Renal cortex interstitium (tissue), 11 donors: Measurements from ENCODE around the gene SIAH1. TPM values are rescaled to one million over a fixed set of nuclear protein-coding genes. Genes with fewer than 3 reads are reported as not detected.
A peak's percentile ranks its signal among the peaks of the same experiment; 100 is the strongest.
"Not testable (repeated sequence)": the region's sequence is repeated elsewhere in the genome, so short reads cannot be mapped to it uniquely, and the experiment has no call there.

Source experiments
- DNase-seq, 11 donors: peaks; one replicate each; pipeline ENCODE4 v3.0.0-alpha.2; 2013; ENCODE audit warnings: low read depth in 9 of 11, low spot score in 4 of 11; ENCODE audit errors: extremely low read depth in 1 of 11
- polyA plus RNA-seq, 3 donors: library from polyadenylated mRNA; unstranded; fragments of 120-200 nt; gene quantifications; one replicate each; pipeline ENCODE4 v1.2.1, GENCODE V29; 2013; ENCODE audit not compliant: insufficient read length in 3 of 3

The SIAH1 gene
- polyA plus RNA-seq, 3 donors = 45.2 to 54.1 (median 52.6) TPM

DNA sequence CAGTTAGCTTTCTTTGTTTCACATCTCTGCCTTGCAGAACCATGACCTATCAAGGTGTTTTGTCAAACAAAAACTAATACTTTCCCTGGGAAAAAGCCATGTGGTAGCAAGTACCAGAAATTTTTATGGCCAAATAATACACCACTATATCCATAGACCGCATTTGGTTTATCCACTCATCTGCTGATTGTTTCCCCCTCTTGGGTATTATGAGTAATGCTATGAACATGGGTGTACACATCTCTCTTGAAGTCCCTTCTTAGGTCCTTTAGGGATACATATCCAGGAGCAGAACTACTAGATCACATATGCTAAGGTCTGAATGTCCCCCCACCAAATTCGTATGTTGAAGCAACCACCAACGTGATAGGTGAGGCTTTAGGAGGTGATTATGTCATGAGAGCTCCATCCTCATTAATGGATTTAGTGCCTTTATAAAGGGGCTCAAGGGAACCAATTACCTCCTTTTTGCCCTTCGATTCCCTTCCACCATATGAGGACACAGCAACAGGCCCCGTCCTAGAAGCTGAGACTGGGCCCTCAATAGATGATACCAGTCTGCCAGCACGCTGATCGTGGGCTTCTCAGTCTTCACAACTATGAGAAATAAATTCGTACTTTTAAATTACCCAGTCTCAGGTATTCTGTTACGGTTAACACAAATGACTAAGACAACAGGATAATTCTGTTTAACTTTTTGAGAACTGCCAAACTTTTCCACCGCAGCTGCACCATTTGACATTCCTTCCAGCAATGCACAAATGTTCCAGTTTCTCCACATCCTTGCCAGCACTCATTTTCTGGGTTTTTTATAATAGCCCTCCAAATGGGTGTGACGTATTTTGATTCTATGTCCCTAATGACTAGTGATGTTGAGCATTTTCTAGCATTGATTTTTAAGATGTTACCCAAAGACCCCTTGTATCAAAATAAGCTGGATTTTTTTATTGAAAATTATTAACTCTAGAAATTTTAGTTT is 30.0 kb downstream of the SIAH1 start:
- DNase-seq = no peak

- DNase-seq = not testable (repeated sequence)
These were observed 30.8 kb downstream of the SIAH1 start for GRCh38 chr16:48354385-48354784.

- DNase-seq = peak in 5 of 11 donors; percentile 22 to 56 (median 43)
These were observed 31.5 kb downstream of the SIAH1 start for GRCh38 chr16:48353565-48354163.

DNA sequence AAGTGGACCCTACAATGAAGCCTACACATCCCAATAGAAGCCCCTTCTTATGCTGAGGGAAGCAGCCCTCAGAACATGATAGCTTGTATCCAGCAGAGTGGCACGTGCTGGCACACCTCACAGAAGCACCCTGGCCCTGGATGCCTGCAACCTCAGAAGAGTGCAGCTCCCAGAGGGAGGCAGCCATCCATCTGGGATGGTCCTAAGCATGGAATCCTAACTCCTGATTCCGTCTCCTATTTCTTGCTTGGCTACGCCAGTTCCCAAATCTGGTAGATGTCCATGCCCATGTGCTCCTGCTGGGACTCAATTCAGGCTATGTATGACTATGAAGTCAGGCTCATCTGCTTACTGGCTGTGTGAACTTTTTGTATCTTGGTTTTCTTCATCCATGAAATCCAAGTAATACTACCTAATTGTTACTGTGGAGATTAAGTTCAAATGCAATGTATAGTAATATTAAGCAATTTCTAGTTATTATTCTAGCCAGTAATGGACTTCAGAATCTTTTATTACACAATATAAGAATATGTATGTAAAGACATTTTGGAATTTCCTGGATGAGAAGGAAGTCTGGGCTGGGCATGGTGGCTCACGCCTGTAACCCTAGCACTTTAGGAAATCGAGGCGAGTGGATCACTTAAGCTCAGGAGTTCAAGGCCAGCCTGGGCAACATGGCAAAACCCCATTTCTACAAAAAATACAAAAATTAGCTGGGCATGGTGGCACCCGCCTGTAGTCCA is 32.4 kb downstream of the SIAH1 start:
- no peak for DNase-seq

- no peak for DNase-seq
These were observed 34.5 kb downstream of the SIAH1 start for GRCh38 chr16:48350736-48351135.

GRCh38 chr16:48347980-48348379 is 37.2 kb downstream of the SIAH1 start:
- peak in 5 of 11 donors; percentile 23 to 52 (median 48) for DNase-seq

DNA sequence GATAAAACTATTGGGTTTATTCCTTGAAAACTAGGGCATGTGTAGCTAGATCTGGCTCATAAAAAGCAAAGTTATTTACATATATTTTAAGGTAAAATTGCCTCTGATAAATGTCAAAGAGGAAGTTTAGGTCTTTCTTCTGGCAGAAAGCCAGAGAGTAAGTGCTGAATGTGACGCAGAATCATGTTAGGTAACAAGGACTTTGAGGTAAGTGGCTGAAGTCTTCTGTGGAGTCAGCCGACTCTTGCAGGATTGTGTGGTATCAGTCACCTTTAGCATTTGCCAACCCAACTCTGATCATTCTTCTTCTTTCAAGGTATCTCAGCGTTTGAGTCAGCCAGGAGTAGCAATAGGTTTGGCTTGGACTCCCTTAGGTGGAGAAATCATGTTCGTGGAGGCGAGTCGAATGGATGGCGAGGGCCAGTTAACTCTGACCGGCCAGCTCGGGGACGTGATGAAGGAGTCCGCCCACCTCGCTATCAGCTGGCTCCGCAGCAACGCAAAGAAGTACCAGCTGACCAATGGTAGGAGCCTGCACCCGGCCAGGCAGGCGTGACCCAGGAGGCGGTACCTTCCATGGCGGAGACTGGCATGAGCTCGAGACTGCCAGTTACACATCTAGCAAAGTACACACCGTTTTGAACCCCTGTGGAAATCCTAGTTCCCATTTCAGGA is 37.9 kb downstream of the SIAH1 start:
- no peak for DNase-seq

DNA sequence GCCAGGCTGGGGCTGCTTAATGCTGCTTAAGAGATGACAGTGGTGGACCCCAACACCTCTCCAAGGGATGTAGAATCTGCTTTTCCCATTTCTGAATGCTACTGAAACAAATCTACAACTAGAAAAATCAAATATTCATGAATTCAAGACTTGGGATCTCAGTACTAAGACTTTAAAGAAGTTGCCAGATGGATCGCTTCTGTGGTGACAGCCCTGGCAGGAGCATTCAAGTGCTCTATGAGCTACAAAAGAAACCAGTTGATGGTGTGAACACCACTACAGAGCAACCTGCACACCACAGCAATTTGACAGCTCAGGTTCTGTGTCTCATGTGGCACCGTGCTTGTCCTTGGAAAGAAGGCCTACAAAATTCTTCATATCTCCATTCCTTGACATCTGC is 42.6 kb downstream of the SIAH1 start:
- no peak for DNase-seq

GRCh38 chr16:48340054-48340453 is 45.2 kb downstream of the SIAH1 start:
- no peak for DNase-seq

GRCh38 chr16:48335961-48336360 is 49.3 kb downstream of the SIAH1 start:
- no peak for DNase-seq

- DNase-seq = no peak
These were observed 50.9 kb downstream of the SIAH1 start for GRCh38 chr16:48334325-48334724.

DNA sequence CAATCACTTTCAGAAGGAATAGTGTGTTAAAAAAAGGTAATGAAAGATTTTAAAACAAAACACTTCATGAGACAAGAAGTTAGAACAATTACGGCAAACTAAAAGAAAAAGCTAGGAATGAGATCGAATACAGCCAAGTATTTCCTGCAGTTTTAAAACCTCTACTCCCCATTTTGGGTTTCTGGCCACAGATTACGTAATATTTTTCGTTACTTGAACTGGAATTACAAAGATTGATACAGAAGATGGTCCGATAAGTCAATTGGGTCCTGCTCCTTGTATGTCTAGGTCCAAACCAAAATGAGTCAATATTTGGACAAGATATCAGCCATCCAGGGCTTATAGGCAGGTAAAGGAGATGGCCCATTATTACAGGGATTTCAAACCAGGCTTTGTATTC is 52.2 kb downstream of the SIAH1 start:
- DNase-seq = no peak

DNA sequence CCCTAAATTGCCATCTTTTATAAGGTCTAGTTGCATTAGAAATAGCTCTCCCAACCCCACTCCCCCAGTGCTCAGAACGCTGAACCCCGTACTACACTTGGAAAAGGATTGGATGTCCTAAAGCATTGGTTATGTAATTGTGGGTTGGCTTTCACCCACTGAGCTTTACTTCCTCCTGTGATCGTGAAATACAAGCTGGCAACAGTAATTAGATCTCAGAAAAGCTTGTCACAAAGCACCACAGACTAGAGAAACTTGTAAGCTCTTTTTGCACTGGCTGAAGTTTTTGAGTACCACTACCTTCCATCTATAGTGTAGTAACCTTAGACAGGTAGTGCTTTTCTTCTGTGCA is 54.4 kb downstream of the SIAH1 start:
- DNase-seq = no peak

DNA sequence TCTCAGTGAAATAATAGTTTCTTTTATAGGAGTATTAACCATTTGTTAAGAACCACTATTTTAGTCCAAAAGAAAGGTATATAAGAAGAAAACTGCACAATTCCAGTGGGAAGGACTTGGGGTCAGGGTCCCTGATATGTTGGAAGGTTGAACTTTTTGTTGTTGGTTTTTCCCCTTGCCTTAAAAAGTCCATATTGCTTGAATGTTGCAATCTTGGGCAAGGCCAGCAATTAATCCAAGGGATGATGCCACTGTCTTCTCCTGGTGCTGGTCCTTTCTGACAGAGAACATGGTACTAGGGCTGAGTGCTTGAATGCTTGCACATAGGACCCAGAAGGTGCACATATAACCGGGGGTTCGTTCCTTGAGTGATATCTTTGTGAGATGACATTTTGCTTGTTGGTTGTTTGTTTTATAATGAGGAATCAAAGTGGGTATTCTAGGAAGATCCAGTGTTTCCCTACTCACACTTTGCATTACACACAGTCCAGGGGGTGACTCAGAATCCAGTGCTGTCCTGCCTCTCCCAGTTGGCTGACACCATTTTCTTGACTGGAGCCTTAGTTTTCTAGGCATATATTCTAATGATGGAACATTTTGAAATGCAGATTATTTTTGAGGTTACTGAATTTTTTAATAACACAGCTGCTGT is 54.9 kb downstream of the SIAH1 start:
- no peak for DNase-seq

- no peak for DNase-seq
These were observed 56.1 kb downstream of the SIAH1 start for GRCh38 chr16:48329138-48329537.

DNA sequence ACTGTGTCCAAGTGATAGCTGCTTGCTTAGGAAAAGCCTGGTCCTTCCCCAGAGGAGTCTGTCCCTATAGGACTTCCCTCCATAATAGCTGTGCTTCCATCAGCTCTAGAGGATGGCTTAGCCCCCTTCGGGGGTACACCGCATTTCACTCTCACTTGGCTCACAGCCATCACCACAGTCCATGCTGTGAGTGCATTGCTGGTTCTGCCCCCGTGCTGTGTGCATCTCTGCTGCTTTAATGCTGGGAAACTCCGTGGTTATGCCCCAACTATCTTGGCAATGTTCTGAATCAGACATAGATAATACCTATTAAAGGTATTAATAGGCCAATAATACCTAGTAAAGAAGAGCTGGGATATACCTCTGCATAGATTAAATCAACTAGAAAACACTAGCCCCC is 58.3 kb downstream of the SIAH1 start:
- DNase-seq = no peak

- no peak for DNase-seq
These were observed 61.1 kb downstream of the SIAH1 start for GRCh38 chr16:48323783-48324775.
